H1 (cell line): ENCODE results near the gene IL22RA2. TPM values are rescaled to one million over a fixed set of nuclear protein-coding genes. Genes with fewer than 3 reads are reported as not detected.
A peak's percentile ranks its signal among the peaks of the same experiment; 100 is the strongest.

Experiments
- CTCF ChIA-PET: fragments of 300-600 bp; sonication (Branson Sonifier 250); formaldehyde crosslinking; loops from one replicate; lab custom pipeline; 2021; ENCODE audit not compliant: partially characterized antibody; lab: Charles Lee
- POLR2A ChIA-PET: fragments of 300-600 bp; sonication (Branson Sonifier 250); formaldehyde crosslinking; loops from one replicate; lab custom pipeline; 2021; ENCODE audit warnings: inconsistent platforms; ENCODE audit not compliant: partially characterized antibody; lab: Charles Lee
- DNase-seq, 2 experiments: peaks; one replicate each; pipeline versions ENCODE4 v3.0.0 to v3.0.0-alpha.2; 2010 to 2022; ENCODE audit warnings: low spot score in 2 of 2, low read depth in 1 of 2, mixed read lengths in 1 of 2
- FAIRE-seq: peaks from 2 replicates; lab custom pipeline; 2011; peaks lifted over from hg19 to GRCh38; lab: Jason Lieb, UNC
- H2AFZ ChIP-seq: 2 replicates; pipeline ENCODE4 v1.8.1; 2012; ENCODE audit warnings: low read length, inconsistent platforms
- H2AK5ac ChIP-seq: 2 replicates; pipeline ENCODE4 v1.6.1; 2013; ENCODE audit warnings: low read depth, low read length
- H2BK120ac ChIP-seq: replicated peaks from 2 replicates; pipeline ENCODE3; 2013; ENCODE audit warnings: low read depth, low read length, inconsistent platforms
- H2BK12ac ChIP-seq: 2 replicates; pipeline ENCODE4 v1.6.1; 2013; ENCODE audit warnings: low read depth, low read length
- H2BK15ac ChIP-seq: 2 replicates; pipeline ENCODE4 v1.6.1; 2013; ENCODE audit warnings: low read length
- H2BK20ac ChIP-seq: 2 replicates; pipeline ENCODE4 v1.6.1; 2013; ENCODE audit warnings: low read length
- H2BK5ac ChIP-seq: 2 replicates; pipeline ENCODE4 v1.6.1; 2013; ENCODE audit warnings: low read depth, low read length
- H3K14ac ChIP-seq: 2 replicates; pipeline ENCODE4 v1.6.1; 2013; ENCODE audit warnings: inconsistent platforms; ENCODE audit not compliant: insufficient read length
- H3K18ac ChIP-seq: 2 replicates; pipeline ENCODE4 v1.6.1; 2013; ENCODE audit warnings: low read length; ENCODE audit errors: extremely low read depth
- H3K23ac ChIP-seq: 2 replicates; pipeline ENCODE4 v1.6.1; 2013; ENCODE audit warnings: inconsistent platforms; ENCODE audit not compliant: insufficient read length
- H3K23me2 ChIP-seq: 2 replicates; pipeline ENCODE4 v1.6.1; 2013; ENCODE audit warnings: low read depth, low read length
- H3K27ac ChIP-seq: 2 replicates; pipeline ENCODE4 v1.6.1; 2011; ENCODE audit warnings: low read depth, low read length, inconsistent platforms
- H3K27me3 ChIP-seq, 4 experiments: replicated peaks in 1 of 4; 1 replicate in 1 of 4; 2 replicates in 3 of 4; pipeline versions ENCODE4 v1.6.1 to v1.8.1; 2011 to 2013; ENCODE audit warnings: low read length in 3 of 4, mild to moderate bottlenecking in 3 of 4, inconsistent platforms in 2 of 4, mixed read lengths in 2 of 4, moderate library complexity in 1 of 4; ENCODE audit not compliant: control insufficient read depth in 3 of 4, insufficient read depth in 3 of 4; ENCODE audit errors: extremely low read depth in 1 of 4
- H3K36me3 ChIP-seq, 4 experiments: 2 replicates each; pipeline versions ENCODE4 v1.6.1 to v1.8.1; 2011 to 2013; ENCODE audit warnings: mild to moderate bottlenecking in 4 of 4, low read length in 3 of 4, moderate library complexity in 2 of 4, control low read depth in 1 of 4, inconsistent platforms in 1 of 4; ENCODE audit not compliant: insufficient read depth in 4 of 4, control insufficient read depth in 2 of 4
- H3K4ac ChIP-seq: replicated peaks from 2 replicates; pipeline ENCODE3; 2013; ENCODE audit warnings: low read length, low read depth, mixed read lengths, inconsistent platforms; ENCODE audit not compliant: insufficient read length
- H3K4me1 ChIP-seq, 4 experiments: replicated peaks in 1 of 4; 1 replicate in 1 of 4; 2 replicates in 3 of 4; pipeline versions ENCODE4 v1.6.1 to v1.8.1; 2011 to 2013; ENCODE audit warnings: low read length in 3 of 4, inconsistent platforms in 2 of 4, mixed read lengths in 1 of 4; ENCODE audit not compliant: insufficient read depth in 4 of 4, control insufficient read depth in 3 of 4
- H3K4me2 ChIP-seq, 2 experiments: 2 replicates each; pipeline versions ENCODE4 v1.6.1 to v1.8.1; 2011 to 2013; ENCODE audit warnings: low read depth in 2 of 2, low read length in 2 of 2, control low read depth in 1 of 2, inconsistent platforms in 1 of 2, mild to moderate bottlenecking in 1 of 2; ENCODE audit not compliant: insufficient read depth in 1 of 2
- H3K4me3 ChIP-seq, 4 experiments: fragments of 200-600, 300-600 bp in 1 of 4; sonication (generic), shearing (Covaris generic), sonication (Bioruptor Twin) in 1 of 4; 2 replicates each; pipeline versions ENCODE4 v1.5.1 to v1.8.1; 2011 to 2016; ENCODE audit warnings: low read length in 4 of 4, low read depth in 3 of 4, control low read depth in 2 of 4, inconsistent platforms in 2 of 4, mild to moderate bottlenecking in 2 of 4, mixed read lengths in 1 of 4, moderate library complexity in 1 of 4; ENCODE audit not compliant: insufficient read depth in 2 of 4; ENCODE audit errors: extremely low read depth in 1 of 4
- H3K56ac ChIP-seq: replicated peaks from 2 replicates; pipeline ENCODE3; 2013; ENCODE audit warnings: low read depth, mild to moderate bottlenecking, mixed read lengths, low read length, inconsistent platforms; ENCODE audit not compliant: insufficient read length
- H3K79me1 ChIP-seq: 2 replicates; pipeline ENCODE4 v1.6.1; 2013; ENCODE audit warnings: low read depth, low read length, control low read depth
- H3K79me2 ChIP-seq, 2 experiments: 2 replicates each; pipeline versions ENCODE4 v1.6.1 to v1.8.1; 2012 to 2013; ENCODE audit warnings: low read length in 2 of 2, mild to moderate bottlenecking in 2 of 2, inconsistent platforms in 1 of 2; ENCODE audit not compliant: insufficient read depth in 2 of 2, control insufficient read depth in 1 of 2
- H3K9ac ChIP-seq, 4 experiments: replicated peaks in 1 of 4; 1 replicate in 1 of 4; 2 replicates in 3 of 4; pipeline versions ENCODE4 v1.6.1 to v1.8.1; 2011 to 2013; ENCODE audit warnings: low read depth in 3 of 4, low read length in 3 of 4, control low read depth in 2 of 4, mild to moderate bottlenecking in 2 of 4, moderate library complexity in 2 of 4, inconsistent platforms in 1 of 4; ENCODE audit errors: extremely low read depth in 1 of 4
- H3K9me3 ChIP-seq, 2 experiments: 2 replicates each; pipeline versions ENCODE4 v1.6.1 to v1.8.1; 2012 to 2013; ENCODE audit warnings: mild to moderate bottlenecking in 2 of 2, moderate library complexity in 2 of 2, control low read depth in 1 of 2, inconsistent platforms in 1 of 2, low read depth in 1 of 2, low read length in 1 of 2, mixed read lengths in 1 of 2; ENCODE audit not compliant: insufficient read depth in 2 of 2
- H4K20me1 ChIP-seq, 2 experiments: replicated peaks in 1 of 2; 2 replicates each; pipeline versions ENCODE3 to v1.8.1; 2011 to 2013; ENCODE audit warnings: inconsistent platforms in 2 of 2, low read length in 2 of 2, mild to moderate bottlenecking in 1 of 2; ENCODE audit not compliant: insufficient read depth in 2 of 2, control insufficient read depth in 1 of 2
- H4K5ac ChIP-seq: 2 replicates; pipeline ENCODE4 v1.6.1; 2013; ENCODE audit warnings: low read length, low read depth, mixed read lengths, inconsistent platforms; ENCODE audit not compliant: insufficient read length
- H4K8ac ChIP-seq: 2 replicates; pipeline ENCODE4 v1.8.0; 2013; ENCODE audit warnings: mild to moderate bottlenecking, moderate library complexity, low read length, inconsistent platforms; ENCODE audit not compliant: insufficient read depth; ENCODE audit errors: extremely low read depth
- H4K91ac ChIP-seq: replicated peaks from 2 replicates; pipeline ENCODE3; 2013; ENCODE audit warnings: low read length, mixed read lengths, inconsistent platforms; ENCODE audit not compliant: insufficient read length
- CEBPB ChIP-seq: IDR thresholded peaks from 2 replicates; pipeline ENCODE4 v1.6.1; 2012; ENCODE audit warnings: low read depth, low read length
- POLR2A ChIP-seq, 2 experiments: IDR thresholded peaks; 1 replicate in 1 of 2; 2 replicates in 1 of 2; pipeline ENCODE4 v1.6.1; 2011; ENCODE audit warnings: low read depth in 2 of 2, low read length in 2 of 2, mild to moderate bottlenecking in 2 of 2; ENCODE audit errors: control extremely low read depth in 1 of 2
- WGBS, 2 experiments: shearing (Covaris generic) in 1 of 2; methylation state at CpG; one replicate each; pipeline versions ENCODE4 v1.1.6 to v1.1.7; 2013 to 2015; ENCODE audit warnings: low lambda C conversion rate in 2 of 2, mixed read lengths in 2 of 2, inconsistent platforms in 1 of 2, low coverage in 1 of 2, missing lambda C conversion rate in 1 of 2; ENCODE audit not compliant: insufficient replicate concordance in 2 of 2, insufficient coverage in 1 of 2, insufficient read length in 1 of 2; ENCODE audit errors: extremely low coverage in 1 of 2, missing lambda C conversion rate in 1 of 2; 5-methylcytosine and 5-hydroxymethylcytosine counted together
- polyA plus RNA-seq, 7 experiments: library from polyadenylated mRNA; depleted of rRNA in 3 of 7; stranded (reverse) in 5 of 7; unstranded in 2 of 7; fragments of >200 nt in 5 of 7; fragments of 200-250 nt in 2 of 7; gene quantifications; 1 replicate in 5 of 7; 2 replicates in 1 of 7; 4 replicates in 1 of 7; pipeline versions ENCODE4 v1.2.1 to v1.2.3, GENCODE V29; 2011 to 2013; ENCODE audit warnings: missing spikeins in 2 of 7, mixed read lengths in 2 of 7
- total RNA-seq: library from RNA; stranded (reverse); fragmentation: NEBNext Ultra II Directional; extraction: Animal tissue kit (Norgen Biotek cat#: 25700); gene quantifications from 2 replicates; pipeline ENCODE4 v1.2.1, GENCODE V29; 2021

The IL22RA2 gene
- total and polyA plus RNA-seq, 2 of the 8 experiments (the other 6 are each of a cell fraction or from before 2014, with no cell fraction given) = not detected

- Histone ChIP-seq H3K79me1 (peaks cover 14% of the 10 kb centered on the region), H2BK5ac (no peak overlapping the region), H3K4ac (no peak overlapping the region), H3K18ac (no peak overlapping the region), H4K8ac (no peak overlapping the region), H3K27me3 (no peaks in the 10 kb centered on the region), H4K5ac (no peak overlapping the region), H2AFZ (no peak overlapping the region), H3K27ac (no peak overlapping the region)
- TF ChIP-seq POLR2A (IDR thresholded peaks at IDR 0.05; ENCODE audit: control extremely low read depth in 1 of 2, low read depth in 2 of 2, low read length in 2 of 2) (0 out of 3 replicates have a peak, but pooled peaks of 1 of the 2 experiments have one; percentile 23), CEBPB (no peak)
- TF ChIP-seq, all 59 proteins: peak for 1
- Histone ChIP-seq H3K79me2 (peaks cover 20 to 60% of the 10 kb centered on the region in 2 experiments), H4K20me1 (peaks cover 2 to 7% of the 10 kb centered on the region in 2 experiments), H3K36me3 (peaks cover 0 to 4% (median 0%) of the 10 kb centered on the region in 4 experiments; a peak in 1 of 8 replicates), H3K9ac (peak overlapping the region in 2 of 4 experiments; percentile 82 to 92; a peak in 1 of 7 replicates), H2BK15ac (no peak overlapping the region), H3K4me3 (peak overlapping the region; percentile 81 to 91 (median 87)), H3K4me2 (peak overlapping the region; percentile 83 to 99), H2AK5ac (no peak overlapping the region), H3K23me2 (0 out of 2 replicates have a peak, but pooled peaks cover 3% of the 10 kb centered on the region), H3K14ac (no peak overlapping the region), H2BK20ac (no peak overlapping the region), H4K91ac (no peak overlapping the region), H3K23ac (no peak overlapping the region), H3K4me1 (peaks cover 7 to 9% (median 7%) of the 10 kb centered on the region in 4 experiments; a peak in 6 of 7 replicates), H2BK12ac (no peak overlapping the region), H3K56ac (no peak overlapping the region), H3K9me3 (no peaks in the 10 kb centered on the region), H2BK120ac (no peak overlapping the region)
- DNase-seq (no peak), FAIRE-seq (no peak)
- CTCF ChIA-PET = interaction anchor here (0.6 to 1.3 kb wide), 4 partner anchors 14 to 250 kb away, joined by 3 to 5 read pairs (median 3); no protein-coding TSS in a partner anchor
- POLR2A ChIA-PET = interaction anchor here (1.6 kb wide), 1 partner anchor 32 kb away, joined by 3 read pairs; no protein-coding TSS in a partner anchor
- WGBS, 2 experiments = 82% methylated on average over 12 of the region's 12 CpGs; no CpG with 5 or more reads in 1 of the 2 experiments
Measured at GRCh38 chr6:137217801-137218472, 44.5 kb upstream of the IL22RA2 start.
